PC-3 (cell line): Measurements from ENCODE around the gene CYP2C8. TPM values are rescaled to one million over a fixed set of nuclear protein-coding genes. Genes with fewer than 3 reads are reported as not detected.

Source experiments
- ATAC-seq: fragments of 200-7000 bp; cut with Tn5 transposase; 2 replicates; pipeline ENCODE4 v1.9.1; 2020; ENCODE audit warnings: mild to moderate bottlenecking, moderate library complexity
- BruUV-seq: library from RNA; stranded (reverse); fragments of 400-500 nt; replicated peaks from 2 replicates; lab custom pipeline; 2021; lab: Mats Ljungman, UMichigan
- CTCF ChIA-PET: fragments of 300-600 bp; sonication (Branson Sonifier 250); formaldehyde crosslinking; loops from one replicate; lab custom pipeline; 2022; ENCODE audit warnings: antibody characterized with exemption; lab: Charles Lee
- POLR2A ChIA-PET: fragments of 300-600 bp; sonication (Branson Sonifier 250); formaldehyde crosslinking; loops from one replicate; lab custom pipeline; 2022; ENCODE audit warnings: antibody characterized with exemption; ENCODE audit not compliant: unreplicated experiment; lab: Charles Lee
- DNase-seq: peaks from one replicate; pipeline ENCODE4 v3.0.0-alpha.2; 2015
- H2AFZ ChIP-seq: fragments of 300-600 bp; sonication (generic); 2 replicates; pipeline ENCODE4 v1.6.0; 2016; ENCODE audit warnings: antibody characterized with exemption, low read length
- H3F3A ChIP-seq: fragments of 300-600 bp; sonication (generic); one replicate; pipeline ENCODE4 v1.6.0; 2017; ENCODE audit warnings: antibody characterized with exemption, low read length, control low read depth, mild to moderate bottlenecking; ENCODE audit not compliant: unreplicated experiment
- H3K27ac ChIP-seq: fragments of 300-600 bp; sonication (generic); 2 replicates; pipeline ENCODE4 v1.5.1; 2016; ENCODE audit warnings: mild to moderate bottlenecking, low read length
- H3K27me3 ChIP-seq: fragments of 300-600 bp; sonication (generic); 2 replicates; pipeline ENCODE4 v1.6.1; 2016; ENCODE audit warnings: low read length, mixed read lengths
- H3K36me3 ChIP-seq: fragments of 300-600 bp; sonication (generic); 2 replicates; pipeline ENCODE4 v1.6.1; 2016; ENCODE audit warnings: low read depth, mixed run types, low read length, mixed read lengths
- H3K4me1 ChIP-seq: fragments of 300-600 bp; sonication (generic); 2 replicates; pipeline ENCODE4 v1.5.1; 2016; ENCODE audit warnings: low read length; ENCODE audit not compliant: insufficient read depth
- H3K4me2 ChIP-seq: fragments of 300-600 bp; sonication (generic); 2 replicates; pipeline ENCODE4 v1.6.0; 2016; ENCODE audit warnings: low read length
- H3K4me3 ChIP-seq: fragments of 300-600 bp; sonication (generic); 2 replicates; pipeline ENCODE4 v1.5.1; 2016; ENCODE audit warnings: mild to moderate bottlenecking, low read length, mixed read lengths
- H3K79me2 ChIP-seq: fragments of 300-600 bp; sonication (generic); 2 replicates; pipeline ENCODE4 v1.6.1; 2017; ENCODE audit warnings: low read length, mixed read lengths
- H3K9ac ChIP-seq: fragments of 300-600 bp; sonication (generic); 2 replicates; pipeline ENCODE4 v1.6.0; 2016; ENCODE audit warnings: mild to moderate bottlenecking, low read length
- H3K9me2 ChIP-seq: fragments of 300-600 bp; sonication (generic); replicated peaks from 2 replicates; pipeline ENCODE4 v1.6.1; 2016; ENCODE audit warnings: mixed run types, low read length, mixed read lengths
- H3K9me3 ChIP-seq: fragments of 300-600 bp; sonication (generic); 2 replicates; pipeline ENCODE4 v1.6.1; 2016; ENCODE audit warnings: low read length, mixed read lengths
- H4K20me1 ChIP-seq: fragments of 300-600 bp; sonication (generic); 2 replicates; pipeline ENCODE4 v1.6.1; 2016; ENCODE audit warnings: low read length, mixed read lengths
- EZH2phosphoT487 ChIP-seq: fragments of 300-600 bp; sonication (generic); IDR thresholded peaks from 2 replicates; pipeline ENCODE4 v1.6.1; 2018; ENCODE audit warnings: mild to moderate bottlenecking, antibody characterized with exemption, low read length, borderline replicate concordance
- intact Hi-C: fragments of 100-400 bp; cut with micrococcal nuclease; formaldehyde crosslinking; loops from 2 replicates; pipeline ENCODE4 v1.9.0; 2023
- total RNA-seq: library from RNA; depleted of rRNA; stranded (reverse); fragments of >200 nt; gene quantifications from 2 replicates; pipeline ENCODE4 v1.2.3, GENCODE V29; 2014; rRNA removed

The CYP2C8 gene
- total RNA-seq, 1 experiment from 2014 or later: not detected

DNA sequence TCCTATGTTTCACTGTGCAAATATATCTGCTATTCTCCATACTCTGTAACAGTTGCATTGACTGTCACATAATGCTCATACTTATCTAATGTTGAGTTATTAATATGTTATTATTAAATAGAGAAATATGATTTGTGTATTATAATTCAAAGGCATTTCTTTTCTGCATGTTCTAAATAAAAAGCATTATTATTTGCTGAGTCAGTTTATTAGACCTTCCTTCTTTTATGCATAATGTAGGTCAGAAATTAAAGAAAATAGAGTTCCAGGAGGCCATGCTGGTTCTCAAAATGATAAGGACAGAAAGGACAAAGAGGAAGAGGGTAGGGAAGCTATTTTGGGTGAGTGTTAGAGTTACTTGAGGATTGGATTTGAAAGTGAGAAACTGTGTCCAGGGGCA lies 80.1 kb downstream of the CYP2C8 start:
- H3K9me3 ChIP-seq: no peaks in the 10 kb centered on the region
- H3K79me2 ChIP-seq: no peaks in the 10 kb centered on the region
- no peaks in the 10 kb centered on the region for H3K4me1 ChIP-seq
- ATAC-seq: no peak
- H3K4me2 ChIP-seq: no peak overlapping the region
- DNase-seq: no peak
- no TSS peak for BruUV-seq
- no peaks in the 10 kb centered on the region for H3K27me3 ChIP-seq
- ChIA-PET CTCF (no interaction called here), POLR2A (no interaction called here)
- no peak overlapping the region for H3K4me3 ChIP-seq
- no peak overlapping the region for H3K27ac ChIP-seq
- no peaks in the 10 kb centered on the region for H3K36me3 ChIP-seq
- H4K20me1 ChIP-seq: no peaks in the 10 kb centered on the region
- no peak for TF ChIP-seq EZH2phosphoT487
- intact Hi-C loops: no loop called here
- no peaks in the 10 kb centered on the region for H3F3A ChIP-seq
- H2AFZ ChIP-seq: no peak overlapping the region
- H3K9me2 ChIP-seq: no peaks in the 10 kb centered on the region
- no peak overlapping the region for H3K9ac ChIP-seq

Other genes with a start within 250 kb of the CYP2C8 start
- gene CYP2C9, start 130.8 kb downstream of the CYP2C8 start, total RNA-seq: not detected in 2 replicates
- gene ACSM6, start 124.7 kb upstream of the CYP2C8 start, total RNA-seq: not detected in 2 replicates
- gene PDLIM1, start 221.5 kb upstream of the CYP2C8 start, total RNA-seq: 28.2 and 48.7 TPM in 2 replicates